ENCODE measurements around the gene IGSF9B. TPM values are rescaled to one million over a fixed set of nuclear protein-coding genes. Genes with fewer than 3 reads are reported as not detected.

IGSF9B gene
- total and polyA plus RNA-seq, 4 donors: 0.07 to 0.33 (median 0.09) TPM; not detected in 1

- no peak overlapping the region for H3K9ac ChIP-seq (ENCODE audit: low read depth in 1 of 2, low read length in 2 of 2)
- no peak for TF ChIP-seq FOXA2 (IDR thresholded peaks at IDR 0.05)
- TF ChIP-seq CTCF (IDR thresholded peaks at IDR 0.05; ENCODE audit: low read depth, low read length, missing input control): no peak
- no peak for TF ChIP-seq REST (IDR thresholded peaks at IDR 0.05)
- no peak for TF ChIP-seq SP1 (IDR thresholded peaks at IDR 0.05)
- no peak for TF ChIP-seq NR2F2 (IDR thresholded peaks at IDR 0.05)
- TF ChIP-seq EGR1 (IDR thresholded peaks at IDR 0.05; ENCODE audit: low read depth in 2 of 2): no peak
- no peak for TF ChIP-seq RXRA (IDR thresholded peaks at IDR 0.05)
- TF ChIP-seq GABPA (IDR thresholded peaks at IDR 0.05 in 1 of 2, conservative IDR thresholded peaks at IDR 0.05 in 1 of 2): no peak
- no peak for TF ChIP-seq MAX (IDR thresholded peaks at IDR 0.05)
- no peak for TF ChIP-seq TAF1 (conservative IDR thresholded peaks at IDR 0.05)
- no peak for TF ChIP-seq ZBTB33 (IDR thresholded peaks at IDR 0.05)
- no peak for TF ChIP-seq YY1 (IDR thresholded peaks at IDR 0.05)
- no peak for TF ChIP-seq HNF4A (conservative IDR thresholded peaks at IDR 0.05)
- no peak for TF ChIP-seq RAD21 (IDR thresholded peaks at IDR 0.05)
- TF ChIP-seq HNF4G (IDR thresholded peaks at IDR 0.05): no peak
- TF ChIP-seq JUND (IDR thresholded peaks at IDR 0.05): no peak
- no peak for TF ChIP-seq FOXA1 (IDR thresholded peaks at IDR 0.05)
- no peaks in the 10 kb centered on the region for H3K4me1 ChIP-seq (ENCODE audit: control insufficient read depth in 4 of 4, insufficient read depth in 4 of 4, low read length in 3 of 4)
- no peak overlapping the region for H3K27ac ChIP-seq (ENCODE audit: low read depth in 1 of 2, low read length in 2 of 2)
- no peak for DNase-seq (ENCODE audit: low spot score)
- no peaks in the 10 kb centered on the region for H3K9me3 ChIP-seq (ENCODE audit: control insufficient read depth in 4 of 4, low read length in 3 of 4)
- 81% methylated on average over 11 of the region's 11 CpGs for WGBS
- peaks cover 0 to 5% (median 0%) of the 10 kb centered on the region in 4 donors for H3K27me3 ChIP-seq (ENCODE audit: control insufficient read depth in 4 of 4, insufficient read depth in 4 of 4, low read length in 3 of 4)
- H3K4me3 ChIP-seq (ENCODE audit: low read depth in 1 of 3, low read length in 3 of 3): no peak overlapping the region
- H3K36me3 ChIP-seq (ENCODE audit: control insufficient read depth in 4 of 4, insufficient read depth in 3 of 4, low read depth in 1 of 4, low read length in 3 of 4): no peaks in the 10 kb centered on the region
These were observed 22.7 kb downstream of the IGSF9B start for GRCh38 chr11:133934096-133934495.

Data from liver (tissue), 9 donors.